ENCODE measurements around the gene SERPINA10.

SERPINA10 gene

DNA sequence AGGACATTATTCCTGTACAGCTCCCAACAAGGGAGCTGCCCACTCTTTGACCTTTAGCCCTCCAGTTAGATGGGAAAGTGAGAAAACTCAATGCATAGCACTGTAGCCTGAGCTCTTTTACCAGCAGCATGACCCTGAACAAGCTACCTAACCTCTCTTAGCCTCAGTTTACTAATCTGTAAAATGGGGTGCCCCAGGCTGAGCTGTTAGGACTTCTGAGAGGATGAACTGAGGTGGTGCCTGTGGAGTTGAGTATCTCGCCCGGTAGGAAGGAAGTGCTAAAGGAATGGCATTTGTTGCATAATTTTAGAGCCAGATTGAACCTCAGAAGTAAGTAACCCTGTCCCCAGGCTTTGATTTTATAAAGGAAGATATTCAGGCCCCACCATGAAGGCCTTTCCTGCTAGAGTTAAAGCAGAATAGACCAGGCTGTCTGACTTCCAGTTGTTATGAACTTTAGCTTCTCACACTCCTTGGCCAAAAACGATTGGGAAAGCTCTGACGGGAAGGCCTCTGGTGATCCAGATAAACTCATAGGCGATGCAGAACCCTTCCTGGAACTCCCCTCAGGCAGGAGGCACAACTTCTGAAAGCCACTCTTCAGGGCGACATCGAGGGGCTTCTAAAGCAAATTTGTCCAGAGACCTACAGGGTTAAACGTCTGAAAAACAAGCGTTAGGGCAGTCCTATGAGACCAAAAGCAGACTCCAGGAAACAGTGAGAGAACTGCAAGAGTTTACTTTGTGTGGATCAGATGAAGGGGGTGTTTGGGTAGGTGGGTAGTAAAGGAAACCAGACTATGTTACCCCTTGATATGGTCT, 2.5 kb upstream of the SERPINA10 start:
- POLR2A ChIA-PET, result no interaction called here
- CTCF ChIA-PET, result no interaction called here
- TF ChIP-seq, protein P1, sequence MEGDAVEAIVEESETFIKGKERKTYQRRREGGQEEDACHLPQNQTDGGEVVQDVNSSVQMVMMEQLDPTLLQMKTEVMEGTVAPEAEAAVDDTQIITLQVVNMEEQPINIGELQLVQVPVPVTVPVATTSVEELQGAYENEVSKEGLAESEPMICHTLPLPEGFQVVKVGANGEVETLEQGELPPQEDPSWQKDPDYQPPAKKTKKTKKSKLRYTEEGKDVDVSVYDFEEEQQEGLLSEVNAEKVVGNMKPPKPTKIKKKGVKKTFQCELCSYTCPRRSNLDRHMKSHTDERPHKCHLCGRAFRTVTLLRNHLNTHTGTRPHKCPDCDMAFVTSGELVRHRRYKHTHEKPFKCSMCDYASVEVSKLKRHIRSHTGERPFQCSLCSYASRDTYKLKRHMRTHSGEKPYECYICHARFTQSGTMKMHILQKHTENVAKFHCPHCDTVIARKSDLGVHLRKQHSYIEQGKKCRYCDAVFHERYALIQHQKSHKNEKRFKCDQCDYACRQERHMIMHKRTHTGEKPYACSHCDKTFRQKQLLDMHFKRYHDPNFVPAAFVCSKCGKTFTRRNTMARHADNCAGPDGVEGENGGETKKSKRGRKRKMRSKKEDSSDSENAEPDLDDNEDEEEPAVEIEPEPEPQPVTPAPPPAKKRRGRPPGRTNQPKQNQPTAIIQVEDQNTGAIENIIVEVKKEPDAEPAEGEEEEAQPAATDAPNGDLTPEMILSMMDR (IDR thresholded peaks at IDR 0.05; ENCODE audit: control extremely low read depth, extremely low read depth, low read depth, missing control alignments), result no peak
- no peak for DNase-seq (ENCODE audit: extremely low spot score)

DNA sequence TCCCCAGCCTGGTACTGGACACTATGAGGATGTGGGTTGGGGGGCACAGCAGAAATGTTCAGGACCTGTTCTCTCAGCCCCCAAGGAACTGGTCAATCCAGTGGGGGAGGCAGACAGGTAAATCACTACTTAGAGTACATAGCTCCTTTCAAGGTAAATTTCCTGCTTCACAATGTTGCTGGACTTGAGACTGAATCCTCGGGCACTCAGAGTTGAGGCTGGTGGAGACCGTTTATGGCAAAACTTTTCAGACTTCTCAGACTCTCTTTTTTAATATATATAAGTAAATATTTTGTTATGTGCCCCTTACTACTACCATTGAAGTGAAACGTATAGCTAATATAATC, 483 bp upstream of the SERPINA10 start:
- POLR2A ChIA-PET, result no interaction called here

GRCh38 chr14:94292526-94292871, 569 bp downstream of the SERPINA10 start:
- no peak for DNase-seq (ENCODE audit: extremely low spot score)
- ChIA-PET CTCF (no interaction called here), POLR2A (no interaction called here)
- TF ChIP-seq, protein P1 (IDR thresholded peaks at IDR 0.05; ENCODE audit: control extremely low read depth, extremely low read depth, low read depth, missing control alignments), result no peak

More for the DNA sequence above, 483 bp upstream of the SERPINA10 start:
- TF ChIP-seq, protein P1 (IDR thresholded peaks at IDR 0.05; ENCODE audit: control extremely low read depth, extremely low read depth, low read depth, missing control alignments), result no peak
- no peak for DNase-seq (ENCODE audit: extremely low spot score)
- CTCF ChIA-PET, result interaction anchor here (1.6 kb wide), 1 partner anchor 16 kb away, joined by 3 read pairs; no protein-coding TSS in a partner anchor

DNA sequence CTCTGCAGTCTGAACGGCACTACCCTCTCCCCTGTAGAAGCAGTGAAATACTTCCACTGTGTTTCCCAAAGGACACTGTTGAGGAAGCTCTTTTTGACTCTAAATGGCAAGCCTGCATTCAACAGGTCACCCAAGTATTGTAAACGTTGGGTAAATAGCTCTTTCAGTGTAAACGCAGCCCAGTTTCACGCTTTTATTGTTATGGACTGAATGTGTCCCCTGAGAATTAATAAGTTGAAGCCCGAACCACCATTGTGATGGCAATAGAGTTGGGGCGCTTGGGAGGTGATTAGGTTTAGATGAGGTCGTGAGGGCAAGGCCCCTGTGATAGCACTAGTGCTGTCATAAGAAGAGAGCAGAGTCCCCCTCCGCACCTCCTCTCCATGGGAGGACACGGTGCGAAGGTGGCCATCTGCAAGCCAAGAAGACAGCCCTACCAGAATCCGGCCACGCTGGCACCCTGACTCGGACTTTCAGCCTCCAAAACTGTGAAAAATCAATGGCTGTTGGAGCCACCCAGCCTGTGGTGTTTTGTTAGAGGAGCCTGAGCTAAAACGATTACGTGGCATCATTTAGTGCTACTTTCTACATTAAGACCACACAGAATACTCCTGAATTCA, 1.1 kb downstream of the SERPINA10 start:
- DNase-seq (ENCODE audit: extremely low spot score), result no peak
- CTCF ChIA-PET, result no interaction called here
- POLR2A ChIA-PET, result no interaction called here
- TF ChIP-seq, protein P1 (IDR thresholded peaks at IDR 0.05; ENCODE audit: control extremely low read depth, extremely low read depth, low read depth, missing control alignments), result no peak

- ChIA-PET CTCF (interaction anchor here (1.1 kb wide), 1 partner anchor 9 kb away, joined by 3 read pairs; no protein-coding TSS in a partner anchor), POLR2A (no interaction called here)
- no peak for DNase-seq (ENCODE audit: extremely low spot score)
- TF ChIP-seq, protein P1 (IDR thresholded peaks at IDR 0.05; ENCODE audit: control extremely low read depth, extremely low read depth, low read depth, missing control alignments), result no peak
These were observed 1.7 kb downstream of the SERPINA10 start for GRCh38 chr14:94291159-94291905.

- TF ChIP-seq, protein P1 (IDR thresholded peaks at IDR 0.05; ENCODE audit: control extremely low read depth, extremely low read depth, low read depth, missing control alignments), result no peak
- no peak for DNase-seq (ENCODE audit: extremely low spot score)
- ChIA-PET POLR2A (no interaction called here), CTCF (interaction anchor here (1.1 kb wide), 1 partner anchor 7 kb away, joined by 3 read pairs; no protein-coding TSS in a partner anchor)
These were observed 2.9 kb downstream of the SERPINA10 start for GRCh38 chr14:94290197-94290596.

Data from GM10248 (cell line).